Nephron (organoid): Measurements from ENCODE around the gene NINJ1.

Source experiments
- H3K27ac Mint-ChIP-seq, 3 experiments: 2 replicates each; pipeline ENCODE4 v1.8.0; 2020; ENCODE audit warnings: mixed read lengths in 3 of 3, mild to moderate bottlenecking in 2 of 3, moderate library complexity in 1 of 3
- H3K27me3 Mint-ChIP-seq: 2 replicates; pipeline ENCODE4 v1.8.0; 2021; ENCODE audit warnings: low read depth, mild to moderate bottlenecking, moderate library complexity, mixed read lengths
- H3K36me3 Mint-ChIP-seq: 2 replicates; pipeline ENCODE4 v1.8.0; 2020; ENCODE audit warnings: low read depth, mixed read lengths
- H3K4me1 Mint-ChIP-seq: 2 replicates; pipeline ENCODE4 v1.8.0; 2020; ENCODE audit warnings: mixed read lengths
- H3K4me3 Mint-ChIP-seq, 3 experiments: 2 replicates each; pipeline ENCODE4 v1.8.0; 2020; ENCODE audit warnings: mild to moderate bottlenecking in 3 of 3, mixed read lengths in 3 of 3, moderate library complexity in 2 of 3
- H3K9me3 Mint-ChIP-seq: 2 replicates; pipeline ENCODE4 v1.8.0; 2020; ENCODE audit warnings: mixed read lengths
- CTCF ChIP-seq, 3 experiments: fragments of 200-600 bp; sonication (generic); IDR thresholded peaks; one replicate each; pipeline ENCODE4 v1.5.0; 2021; ENCODE audit warnings: antibody characterized with exemption in 3 of 3; ENCODE audit not compliant: unreplicated experiment in 3 of 3

Gene NINJ1

GRCh38 chr9:93128715-93129224 is 5.3 kb downstream of the NINJ1 start:
- Mint-ChIP-seq H3K27ac (peak overlapping the region; percentile 14 to 68 (median 44)), H3K4me1 (peaks cover 18% of the 10 kb centered on the region), H3K4me3 (peak overlapping the region in 1 of 3 experiments; percentile 49), H3K9me3 (no peaks in the 10 kb centered on the region), H3K27me3 (no peaks in the 10 kb centered on the region), H3K36me3 (peaks cover 4% of the 10 kb centered on the region)
- TF ChIP-seq CTCF (IDR thresholded peaks at IDR 0.05; ENCODE audit: unreplicated experiment in 3 of 3): no peak

- H3K4me3 Mint-ChIP-seq: no peak overlapping the region
- no peaks in the 10 kb centered on the region for H3K27me3 Mint-ChIP-seq
- H3K4me1 Mint-ChIP-seq: peaks cover 16% of the 10 kb centered on the region
- no peaks in the 10 kb centered on the region for H3K9me3 Mint-ChIP-seq
- no peak for TF ChIP-seq CTCF (IDR thresholded peaks at IDR 0.05; ENCODE audit: unreplicated experiment in 3 of 3)
- H3K36me3 Mint-ChIP-seq: peaks cover 4% of the 10 kb centered on the region
- peak overlapping the region; percentile 68 to 94 (median 93) for H3K27ac Mint-ChIP-seq
These were observed 5.9 kb downstream of the NINJ1 start for GRCh38 chr9:93128011-93128714.

- Mint-ChIP-seq H3K9me3 (no peaks in the 10 kb centered on the region), H3K36me3 (peaks cover 4% of the 10 kb centered on the region), H3K4me3 (no peak overlapping the region), H3K27ac (peak overlapping the region; percentile 58 to 94 (median 93)), H3K27me3 (no peaks in the 10 kb centered on the region), H3K4me1 (peaks cover 9% of the 10 kb centered on the region)
- no peak for TF ChIP-seq CTCF (IDR thresholded peaks at IDR 0.05; ENCODE audit: unreplicated experiment in 3 of 3)
These were observed 6.6 kb downstream of the NINJ1 start for GRCh38 chr9:93127395-93127911.

GRCh38 chr9:93126825-93127368 is 7.2 kb downstream of the NINJ1 start:
- H3K36me3 Mint-ChIP-seq: peaks cover 4% of the 10 kb centered on the region
- no peaks in the 10 kb centered on the region for H3K9me3 Mint-ChIP-seq
- H3K4me1 Mint-ChIP-seq: peaks cover 7% of the 10 kb centered on the region
- TF ChIP-seq CTCF (IDR thresholded peaks at IDR 0.05; ENCODE audit: unreplicated experiment in 3 of 3): no peak
- H3K27ac Mint-ChIP-seq: peak overlapping the region; percentile 58 to 94 (median 93)
- H3K27me3 Mint-ChIP-seq: no peaks in the 10 kb centered on the region
- no peak overlapping the region for H3K4me3 Mint-ChIP-seq

GRCh38 chr9:93126151-93126781 is 7.8 kb downstream of the NINJ1 start:
- no peak overlapping the region for H3K4me3 Mint-ChIP-seq
- H3K4me1 Mint-ChIP-seq: peaks cover 7% of the 10 kb centered on the region
- TF ChIP-seq CTCF (IDR thresholded peaks at IDR 0.05; ENCODE audit: unreplicated experiment in 3 of 3): no peak
- peak overlapping the region; percentile 58 to 94 (median 93) for H3K27ac Mint-ChIP-seq
- H3K9me3 Mint-ChIP-seq: no peaks in the 10 kb centered on the region
- H3K36me3 Mint-ChIP-seq: peaks cover 4% of the 10 kb centered on the region
- no peaks in the 10 kb centered on the region for H3K27me3 Mint-ChIP-seq
